GM18861 (cell line): ENCODE results near the gene LSM8.
"Not testable (repeated sequence)": the region's sequence is repeated elsewhere in the genome, so short reads cannot be mapped to it uniquely, and the experiment has no call there.

Experiments used
- ATAC-seq: cut with Tn5 transposase; IDR thresholded peaks from one replicate; pipeline ENCODE4 v1.9.1; 2021; ENCODE audit not compliant: unreplicated experiment

Gene LSM8

GRCh38 chr7:118183786-118184564 lies at the start of gene LSM8:
LSM8 (plus strand) TSS chr7:118184164; CDS start chr7:118184224, 60 bp downstream.
- peak; percentile 97 for ATAC-seq

DNA sequence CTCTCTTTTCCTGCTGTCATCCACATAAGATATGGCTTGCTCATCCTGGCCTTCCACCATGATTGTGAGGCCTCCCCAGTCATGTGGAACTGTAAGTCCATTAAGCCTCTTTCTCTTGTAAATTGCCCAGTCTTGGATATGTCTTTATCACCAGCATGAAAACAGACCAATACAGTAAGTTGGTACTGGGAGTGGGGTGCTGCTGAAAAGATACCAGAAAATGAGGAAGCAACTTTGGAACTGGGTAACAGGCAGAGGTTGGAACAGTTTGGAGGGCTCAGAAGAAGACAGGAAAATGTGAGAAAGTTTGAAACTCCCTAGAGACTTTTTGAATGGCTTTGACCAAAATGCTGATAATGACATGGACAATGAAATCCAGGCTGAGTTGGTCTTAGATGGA lies 49.5 kb upstream of the LSM8 start:
- ATAC-seq: not testable (repeated sequence)

DNA sequence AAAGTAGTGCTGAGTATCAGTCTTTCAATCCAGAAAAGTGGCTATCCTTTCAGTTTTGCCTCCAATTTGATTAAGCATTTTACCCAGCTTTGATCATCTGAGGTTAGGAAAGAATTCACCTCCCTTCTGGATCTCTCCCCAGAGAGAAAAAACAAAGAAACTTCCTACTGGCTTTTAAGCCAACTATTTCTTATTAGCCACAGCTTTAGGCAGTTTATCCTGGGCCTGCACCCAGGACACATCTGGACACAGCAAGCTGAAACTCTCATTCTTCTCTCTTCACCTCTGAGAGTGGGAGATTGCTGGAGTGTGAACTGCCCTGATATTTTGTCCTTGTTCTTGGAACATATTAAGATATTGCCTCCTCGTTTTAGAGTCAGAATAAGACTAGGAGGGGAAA lies 43.5 kb upstream of the LSM8 start:
- ATAC-seq: no peak

DNA sequence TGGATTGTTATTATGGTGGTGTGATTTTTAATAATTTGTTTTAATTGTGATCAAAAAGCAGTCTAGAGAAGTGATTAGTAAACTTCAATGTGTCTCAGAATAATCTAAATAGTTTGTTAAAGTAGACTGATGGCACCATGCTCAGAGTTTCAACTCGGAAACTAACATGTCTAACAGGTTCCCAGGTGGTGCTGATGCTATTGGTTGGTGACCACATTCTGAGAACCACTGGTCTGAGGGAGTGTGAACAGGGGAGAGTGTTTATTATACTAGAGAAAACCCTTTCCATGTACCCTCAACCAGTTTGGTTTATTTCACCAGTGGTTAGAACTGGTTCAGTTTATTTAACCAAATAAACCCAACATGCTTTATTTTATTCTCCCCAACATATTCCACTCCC lies 42.0 kb upstream of the LSM8 start:
- ATAC-seq: no peak

DNA sequence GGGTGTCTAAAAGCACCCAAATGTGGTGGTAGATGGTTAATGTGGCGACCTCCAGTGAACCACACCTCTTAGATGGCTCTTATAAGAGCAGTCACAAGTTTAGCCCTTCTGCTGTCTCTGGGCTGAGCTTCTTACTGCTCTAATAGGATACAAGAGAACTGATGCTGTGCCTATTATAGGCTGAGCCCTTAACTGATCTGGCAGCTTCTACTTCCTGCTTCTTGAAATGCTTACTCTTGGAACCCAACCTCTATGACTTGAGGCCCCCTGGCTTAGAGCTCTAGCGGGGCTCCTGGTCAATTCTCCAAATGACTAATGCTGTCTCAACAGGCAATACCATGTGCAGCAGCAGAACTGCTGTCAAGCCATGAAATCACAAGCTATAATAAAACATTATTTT lies 35.0 kb upstream of the LSM8 start:
- no peak for ATAC-seq

GRCh38 chr7:118149394-118149793 lies 34.6 kb upstream of the LSM8 start:
- no peak for ATAC-seq

DNA sequence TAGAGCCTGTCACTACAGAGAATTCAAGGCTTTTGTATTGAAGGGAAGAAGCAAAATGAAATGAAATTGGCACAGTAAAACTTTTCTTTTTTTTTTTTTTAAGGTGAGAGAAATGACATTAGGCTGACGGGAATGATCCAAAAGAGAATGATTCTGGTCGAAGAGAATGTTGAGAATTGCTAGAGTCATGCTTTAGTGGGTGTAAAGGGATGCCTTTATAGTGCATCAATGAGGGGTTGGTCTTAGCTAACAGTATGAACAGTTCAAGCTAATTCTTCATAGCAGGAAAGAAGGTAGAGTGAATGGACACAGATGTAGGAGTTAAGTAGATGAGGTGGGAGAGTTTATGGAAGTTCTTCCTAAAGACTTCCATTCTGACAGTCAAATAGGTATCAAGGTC lies 32.3 kb upstream of the LSM8 start:
- no peak for ATAC-seq

DNA sequence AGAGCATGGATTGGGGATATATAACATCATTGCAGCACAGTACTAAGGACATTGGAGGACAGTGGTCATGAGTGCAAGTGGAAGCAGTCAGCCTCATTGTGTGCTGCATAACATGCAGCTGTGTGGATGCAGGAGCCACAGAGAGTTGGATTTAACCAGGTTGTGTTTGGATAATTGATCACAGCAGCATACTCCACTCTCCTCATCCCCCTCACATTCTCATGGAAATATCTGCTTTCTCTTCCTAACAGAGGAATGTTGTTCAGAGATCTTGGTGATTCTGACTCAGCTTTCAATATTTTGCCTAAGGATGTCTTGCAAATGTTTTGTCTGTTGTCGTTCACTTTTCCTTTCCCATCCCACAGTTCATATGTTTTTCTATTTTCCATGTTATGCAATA lies 31.8 kb upstream of the LSM8 start:
- no peak for ATAC-seq

GRCh38 chr7:118152654-118153053 lies 31.3 kb upstream of the LSM8 start:
- ATAC-seq: no peak

- ATAC-seq: peak; percentile 62
These were observed 30.3 kb upstream of the LSM8 start for GRCh38 chr7:118153551-118154177.

GRCh38 chr7:118158766-118159165 lies 25.2 kb upstream of the LSM8 start:
- ATAC-seq: no peak

DNA sequence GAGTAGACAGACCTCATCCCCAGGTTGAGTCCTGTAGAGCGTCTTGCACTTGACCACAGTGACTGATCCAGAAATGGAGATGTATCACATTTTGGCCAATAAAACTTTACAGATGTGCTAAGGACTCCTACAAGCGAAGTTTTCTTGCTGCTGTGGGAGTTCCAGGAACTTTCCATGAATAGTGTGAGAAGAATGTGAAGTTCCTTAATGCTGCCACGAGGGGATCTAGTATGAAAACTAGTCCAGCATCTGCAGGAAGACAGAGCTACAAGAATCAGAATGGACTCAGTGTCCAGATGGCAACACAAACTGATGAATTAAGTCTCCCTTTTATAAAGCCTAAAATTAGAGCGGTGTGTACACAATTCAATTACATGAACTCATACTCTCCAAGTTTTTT lies 14.8 kb upstream of the LSM8 start:
- ATAC-seq: no peak

DNA sequence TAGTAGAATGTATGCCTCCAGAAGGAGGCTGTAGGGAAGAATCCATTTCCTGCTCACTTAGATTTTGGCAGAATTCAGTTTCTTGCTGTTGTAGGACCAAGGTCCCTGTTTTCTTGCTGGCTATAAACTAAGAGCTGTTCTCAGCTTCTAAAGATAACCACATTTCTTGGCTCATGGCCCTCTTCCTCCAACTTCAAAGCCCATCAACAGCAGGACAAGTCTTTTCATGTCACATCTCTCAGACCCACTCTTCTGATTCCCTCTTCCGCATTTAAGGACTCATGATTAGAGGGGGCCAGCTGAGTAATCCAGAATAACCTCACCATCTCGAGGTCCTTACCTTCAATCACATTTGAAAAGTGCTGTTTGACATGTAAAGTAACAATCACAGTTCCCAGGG lies 8.2 kb upstream of the LSM8 start:
- ATAC-seq: no peak

DNA sequence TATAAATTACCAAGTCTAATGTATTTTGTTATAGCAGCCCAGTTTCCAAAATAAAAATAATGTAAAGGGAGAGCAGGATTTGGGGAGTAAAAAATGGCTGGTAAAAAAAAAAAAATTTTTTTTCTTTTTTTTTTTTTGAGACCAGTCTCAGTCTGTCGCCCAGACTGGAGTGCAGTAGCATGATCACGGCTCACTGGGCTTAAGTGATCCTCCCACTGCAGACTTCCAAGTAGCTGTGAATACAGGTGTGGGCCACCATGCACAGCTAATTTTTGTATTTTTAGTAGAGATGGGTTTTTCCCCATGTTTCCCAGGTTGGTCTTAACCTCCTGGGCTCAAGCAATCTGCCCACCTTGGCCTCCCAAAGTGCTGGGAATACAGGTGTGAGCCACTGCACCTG lies 4.8 kb upstream of the LSM8 start:
- ATAC-seq: no peak

DNA sequence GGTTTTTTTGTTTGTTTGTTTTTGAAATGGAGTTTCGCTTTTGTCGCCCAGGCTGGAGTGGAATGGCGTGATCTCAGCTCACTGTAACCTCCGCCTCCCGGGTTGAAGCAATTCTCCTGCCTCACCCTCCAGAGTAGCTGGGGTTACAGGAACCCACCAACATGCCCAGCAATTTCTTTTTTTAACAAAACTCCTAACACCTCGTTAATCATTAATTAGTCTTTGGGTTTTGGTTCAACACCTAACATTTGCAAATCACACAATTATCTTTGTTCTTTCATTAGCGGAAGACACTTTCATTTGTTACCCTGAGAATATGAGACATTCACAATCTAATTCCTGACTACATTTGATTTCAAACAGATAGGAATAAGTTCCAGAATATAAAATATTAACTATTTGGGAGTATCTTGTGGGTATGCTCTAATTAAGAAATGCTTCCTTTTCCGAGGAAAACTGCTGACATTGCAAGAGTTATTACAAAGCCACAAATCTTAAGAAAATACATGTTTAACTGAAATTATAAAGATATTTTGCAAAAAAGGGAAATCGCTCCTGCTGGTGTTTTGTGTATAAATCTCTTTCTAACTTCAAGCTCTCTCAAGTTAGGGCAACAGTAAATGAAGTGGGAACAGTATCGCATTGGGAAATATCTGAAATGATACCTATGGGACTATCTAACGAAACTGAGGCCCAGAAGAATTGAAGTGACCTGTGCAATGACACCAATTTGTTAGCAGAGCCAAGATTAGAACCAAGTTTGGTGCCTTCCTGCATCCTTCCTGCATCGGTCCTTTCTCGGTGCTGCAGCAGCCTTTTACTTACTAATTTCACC lies 1.2 kb upstream of the LSM8 start:
- ATAC-seq: no peak

- ATAC-seq: no peak
These were observed 557 bp upstream of the LSM8 start for GRCh38 chr7:118183428-118183785.

GRCh38 chr7:118184565-118184940 lies 589 bp downstream of the LSM8 start:
- no peak for ATAC-seq

GRCh38 chr7:118185163-118185860 lies 1.3 kb downstream of the LSM8 start:
- ATAC-seq: no peak

GRCh38 chr7:118186501-118186900 lies 2.5 kb downstream of the LSM8 start:
- ATAC-seq: no peak

GRCh38 chr7:118194571-118194970 lies 10.6 kb downstream of the LSM8 start:
- no peak for ATAC-seq

- ATAC-seq: peak; percentile 77
These were observed 12.0 kb downstream of the LSM8 start for GRCh38 chr7:118195837-118196474.
